ENCODE data around the gene PALMD. TPM values are rescaled to one million over a fixed set of nuclear protein-coding genes. Genes with fewer than 3 reads are reported as not detected.
A peak's percentile ranks its signal among the peaks of the same experiment; 100 is the strongest.

Gene PALMD
- total RNA-seq, 1 donor from 2014 or later: 30.4 TPM

DNA sequence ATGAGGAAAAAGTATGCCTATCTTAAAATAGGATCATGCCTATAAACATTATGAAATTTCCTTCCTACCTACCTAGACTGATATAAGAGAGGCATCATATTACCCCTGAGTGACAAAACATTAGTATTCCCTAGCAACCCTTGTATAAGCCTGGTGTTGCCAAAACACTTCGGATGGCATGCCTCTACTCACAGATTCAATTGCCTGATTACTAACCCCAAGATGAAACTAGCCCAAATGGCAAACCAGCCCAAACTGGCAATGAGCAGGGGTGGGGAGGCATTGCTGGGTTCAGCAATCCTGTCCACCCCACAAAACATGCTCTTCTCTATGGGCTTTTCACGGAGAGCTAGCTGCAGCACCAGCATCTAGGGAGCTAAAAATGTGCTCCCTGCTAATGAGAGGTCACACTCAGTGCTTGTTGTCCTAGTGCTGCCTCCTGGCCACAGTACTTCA, 13.9 kb downstream of the PALMD start:
- no peak for DNase-seq

DNA sequence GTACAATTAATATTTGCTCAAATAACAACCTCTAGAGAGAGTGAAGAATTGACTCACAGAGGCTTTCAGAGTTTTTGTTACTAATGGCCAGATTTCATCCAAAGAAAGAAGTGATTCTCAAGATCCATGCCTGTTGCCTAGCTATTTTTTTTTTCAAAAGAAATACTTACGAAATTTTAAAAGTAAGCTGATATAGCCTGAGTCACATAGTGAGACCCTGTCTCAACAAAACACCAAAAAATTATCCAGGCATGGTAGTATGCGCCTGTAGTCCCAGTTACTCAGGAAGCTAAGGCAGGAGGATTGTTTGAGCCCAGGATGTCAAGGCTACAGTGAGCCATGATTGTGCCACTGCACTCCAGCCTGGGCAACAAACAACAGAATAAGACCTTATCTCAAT, 14.6 kb downstream of the PALMD start:
- no peak for DNase-seq

GRCh38 chr1:99661780-99662179, 15.9 kb downstream of the PALMD start:
- DNase-seq: no peak

DNA sequence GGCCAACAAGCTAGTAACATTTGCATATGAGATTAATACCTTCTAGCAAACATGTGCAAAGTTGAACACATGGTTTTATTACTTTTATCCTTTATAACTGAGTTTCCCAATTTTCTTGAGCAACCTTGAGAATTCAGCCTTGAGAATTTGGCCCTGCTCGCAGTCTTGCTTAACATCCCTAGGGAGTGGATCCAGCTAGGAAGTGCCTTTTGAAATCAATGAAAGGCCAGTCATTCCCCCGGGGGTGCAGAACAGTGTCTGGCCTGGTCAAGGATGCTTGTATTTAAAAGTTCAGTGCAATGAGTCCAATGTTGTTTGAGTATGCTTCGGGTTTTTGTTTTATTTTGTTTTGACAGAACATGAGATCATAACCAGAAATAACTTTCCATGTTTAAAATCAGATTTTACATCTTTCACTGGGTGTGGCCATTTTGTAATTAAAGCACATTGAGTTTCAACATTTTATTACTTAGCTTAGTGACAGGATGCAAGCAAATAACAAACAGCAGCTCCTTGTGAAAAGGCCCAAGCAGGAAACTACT, 16.7 kb downstream of the PALMD start:
- DNase-seq: no peak

- no peak for DNase-seq
Measured at GRCh38 chr1:99663501-99663900, 17.6 kb downstream of the PALMD start.

DNA sequence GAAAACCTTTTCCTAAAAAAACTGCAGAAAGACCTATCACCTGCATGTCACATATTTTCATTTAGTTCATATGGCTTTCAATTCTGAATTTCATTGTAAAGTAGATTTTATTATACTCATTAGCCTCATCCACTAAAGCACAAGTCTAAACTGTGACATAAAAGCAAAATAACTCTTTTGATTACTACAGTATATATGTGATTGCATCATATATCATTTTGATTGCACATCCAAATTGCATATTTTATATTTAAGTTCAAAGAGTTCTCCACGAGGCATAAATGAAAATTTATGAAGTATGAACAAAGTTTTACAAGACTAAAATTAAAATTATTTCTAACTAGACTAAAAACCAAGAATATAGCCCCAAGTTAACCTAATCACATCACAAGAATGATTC, 19.3 kb downstream of the PALMD start:
- no peak for DNase-seq

- no peak for DNase-seq
Measured at GRCh38 chr1:99669376-99669775, 23.5 kb downstream of the PALMD start.

- DNase-seq: no peak
Measured at GRCh38 chr1:99669821-99670220, 23.9 kb downstream of the PALMD start.

- DNase-seq: no peak
Measured at GRCh38 chr1:99670583-99670982, 24.7 kb downstream of the PALMD start.

DNA sequence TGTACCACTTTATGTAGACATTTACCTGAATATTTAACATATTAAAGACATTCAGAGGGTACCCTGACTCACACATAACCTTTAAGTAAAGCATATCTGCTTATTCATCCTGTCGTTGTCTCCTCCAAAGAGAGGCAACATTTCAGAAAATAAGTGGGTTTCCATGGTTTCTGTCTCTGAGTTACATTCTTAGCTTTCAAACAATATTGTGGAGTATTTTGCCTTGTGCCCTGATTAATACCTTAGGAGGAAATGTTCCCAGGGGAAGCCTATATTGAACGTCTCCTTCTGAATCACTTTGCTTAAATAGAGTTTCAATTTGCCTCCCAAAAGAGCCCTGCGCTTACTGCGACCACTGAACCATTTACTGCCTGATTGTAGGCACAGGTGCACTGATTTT, 26.1 kb downstream of the PALMD start:
- no peak for DNase-seq

DNA sequence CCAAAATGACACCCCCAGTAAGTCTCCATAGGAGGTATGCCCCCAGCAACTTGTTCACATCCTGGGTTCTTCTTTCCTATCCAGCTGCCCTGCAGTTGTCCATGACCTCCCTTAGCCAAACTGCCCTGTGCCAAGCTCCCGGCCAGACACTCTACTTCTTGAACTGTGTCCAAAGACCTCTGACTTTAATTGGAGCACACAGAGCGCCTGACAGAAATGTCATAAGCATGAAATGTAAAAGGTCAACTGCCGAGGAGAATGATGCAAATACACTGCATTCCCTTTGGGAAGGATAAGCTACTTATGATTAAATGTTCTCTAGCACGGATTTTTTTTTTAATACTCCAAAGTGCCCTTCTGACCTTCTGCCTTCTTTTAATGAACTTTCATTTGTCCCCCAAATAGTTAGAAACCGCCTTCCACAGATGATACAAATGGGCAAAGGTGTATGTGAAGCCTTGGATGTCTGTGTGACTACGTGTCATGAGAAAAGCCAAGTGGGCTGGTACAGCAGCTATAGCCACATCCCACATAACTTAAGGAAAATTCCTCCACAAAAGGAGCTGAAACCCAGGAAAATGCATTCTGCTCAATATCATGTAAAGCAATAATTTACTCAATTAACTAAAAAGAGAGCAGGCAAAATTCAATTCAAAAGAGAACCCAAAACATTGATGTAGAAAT, 26.8 kb downstream of the PALMD start:
- no peak for DNase-seq

- no peak for DNase-seq
Measured at GRCh38 chr1:99673315-99673714, 27.4 kb downstream of the PALMD start.

GRCh38 chr1:99674115-99675064, 28.5 kb downstream of the PALMD start:
- DNase-seq: no peak

DNA sequence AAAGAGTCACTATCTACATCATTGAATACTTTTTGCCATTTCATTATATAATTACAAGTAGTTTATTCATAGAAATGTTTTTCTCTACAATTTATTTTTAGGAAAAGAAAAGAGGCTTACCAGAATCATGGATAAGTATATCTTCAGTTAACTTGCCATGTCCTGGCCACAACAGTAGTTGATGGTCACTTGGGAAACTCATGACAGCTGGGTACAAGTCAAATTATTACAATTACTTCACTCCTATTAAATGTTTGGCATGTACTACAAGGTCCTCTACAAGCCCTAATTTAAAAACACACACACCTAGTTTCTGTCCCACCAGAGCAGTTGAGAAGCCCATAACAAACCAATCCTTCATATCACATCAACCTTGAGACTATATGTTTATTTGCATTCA, 29.4 kb downstream of the PALMD start:
- DNase-seq: no peak

DNA sequence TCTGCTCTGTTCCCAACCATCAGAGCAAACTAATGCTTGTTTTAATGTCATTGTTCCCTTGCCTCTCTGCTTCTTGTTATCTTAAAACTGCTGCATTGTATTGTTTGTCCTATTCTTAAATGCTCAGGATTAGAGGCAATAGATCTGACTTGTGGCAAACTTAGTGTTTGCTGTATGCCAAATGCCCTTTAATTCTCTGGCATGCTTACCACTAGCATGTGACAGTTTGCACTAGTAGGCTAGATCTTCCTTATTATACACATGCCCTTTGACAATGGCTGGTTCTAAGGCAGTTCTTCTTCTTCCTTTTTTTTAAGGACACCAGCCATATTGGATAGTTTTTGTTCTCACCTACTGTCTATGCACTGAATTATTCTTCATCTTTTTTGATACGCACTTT, 30.1 kb downstream of the PALMD start:
- DNase-seq: no peak

GRCh38 chr1:99676876-99677275, 31.0 kb downstream of the PALMD start:
- no peak for DNase-seq

DNA sequence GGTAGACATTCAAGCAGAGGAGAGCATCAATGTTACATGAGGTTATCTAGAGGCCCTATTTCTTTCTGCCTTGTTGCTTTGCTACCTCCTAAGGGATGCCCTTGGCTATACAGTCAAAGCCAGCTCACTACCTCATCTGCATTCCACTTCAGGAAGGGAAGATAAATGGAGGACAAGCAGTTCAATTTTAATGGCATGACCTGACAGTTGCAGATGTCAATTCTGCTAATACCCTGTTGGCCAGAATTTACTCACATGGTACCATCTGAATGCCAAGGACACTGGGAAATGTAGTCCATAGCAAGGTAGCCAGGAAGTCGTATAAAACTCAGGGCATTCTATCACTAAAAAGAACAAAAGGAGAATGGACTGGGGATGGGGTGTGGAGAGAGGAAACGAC, 31.5 kb downstream of the PALMD start:
- DNase-seq: no peak

GRCh38 chr1:99680270-99680669, 34.4 kb downstream of the PALMD start:
- DNase-seq: no peak

DNA sequence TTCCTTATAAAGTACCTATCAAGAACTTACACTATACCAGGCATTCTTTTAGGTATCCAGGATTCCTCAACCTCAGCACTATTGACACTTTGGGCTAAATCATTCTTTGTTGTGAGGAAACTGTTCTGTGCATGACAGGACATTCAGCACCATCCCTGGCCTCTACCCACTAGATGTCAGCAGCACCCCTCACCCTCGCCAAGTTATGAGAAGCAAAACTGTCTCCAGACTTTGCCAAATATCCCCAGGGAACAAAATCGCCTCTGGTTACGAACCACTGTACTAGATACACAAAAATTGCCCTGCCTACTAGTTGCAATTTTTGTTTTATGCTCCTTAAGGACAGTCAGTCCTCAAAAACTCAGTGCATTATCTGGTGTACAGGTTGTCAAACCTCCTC, 35.7 kb downstream of the PALMD start:
- DNase-seq: no peak

GRCh38 chr1:99682291-99682751, 36.4 kb downstream of the PALMD start:
- no peak for DNase-seq

DNA sequence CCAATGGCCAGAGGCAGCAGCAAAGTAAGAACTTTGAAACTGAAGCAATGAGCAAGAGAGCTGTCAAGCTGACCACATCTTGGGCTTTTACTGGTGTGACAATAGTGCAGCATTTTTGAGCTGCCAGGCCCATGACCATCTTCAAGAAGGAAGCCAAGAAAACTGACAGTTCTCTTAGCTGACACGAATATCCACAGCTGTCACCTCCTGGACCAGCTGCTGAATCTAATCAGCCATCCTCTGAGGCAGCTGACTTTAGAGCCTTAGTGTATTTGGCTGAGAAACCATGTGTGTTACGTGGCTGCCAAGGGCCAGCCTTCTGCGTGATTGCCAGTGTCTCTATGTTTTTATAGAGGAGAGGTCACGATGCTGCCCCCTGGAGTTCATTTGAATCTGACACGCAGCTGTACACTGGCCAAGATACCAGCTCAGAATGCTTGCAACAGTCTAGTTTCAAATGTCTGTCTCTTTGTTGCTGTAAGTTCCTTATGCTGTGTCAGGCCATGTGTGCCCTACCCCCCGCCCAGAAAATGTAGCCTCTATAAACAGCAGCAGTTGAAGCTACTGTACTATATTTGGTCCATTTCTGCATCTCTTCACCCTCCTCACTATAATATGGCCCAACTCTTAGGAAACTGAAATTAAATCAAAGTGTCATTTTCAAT, 39.7 kb downstream of the PALMD start:
- peak; percentile 4 for DNase-seq

DNA sequence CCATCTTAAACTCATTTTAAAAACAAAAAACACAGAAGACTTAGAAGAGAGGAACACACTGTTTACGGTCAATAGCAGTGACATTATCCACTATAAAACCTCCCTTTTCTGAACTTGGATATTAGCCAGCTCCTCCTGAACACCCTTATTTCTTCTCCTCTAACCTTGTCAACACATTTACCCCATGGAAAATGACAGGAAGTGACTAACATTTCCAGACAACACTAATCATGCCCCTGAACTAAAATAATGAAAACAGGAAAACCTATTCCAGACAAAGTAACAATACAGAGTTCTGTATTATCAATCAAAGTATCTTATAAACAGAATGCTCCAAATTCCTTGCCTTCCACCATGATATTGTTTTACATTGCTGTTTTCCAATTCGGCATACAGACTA, 45.3 kb downstream of the PALMD start:
- DNase-seq: no peak

DNA sequence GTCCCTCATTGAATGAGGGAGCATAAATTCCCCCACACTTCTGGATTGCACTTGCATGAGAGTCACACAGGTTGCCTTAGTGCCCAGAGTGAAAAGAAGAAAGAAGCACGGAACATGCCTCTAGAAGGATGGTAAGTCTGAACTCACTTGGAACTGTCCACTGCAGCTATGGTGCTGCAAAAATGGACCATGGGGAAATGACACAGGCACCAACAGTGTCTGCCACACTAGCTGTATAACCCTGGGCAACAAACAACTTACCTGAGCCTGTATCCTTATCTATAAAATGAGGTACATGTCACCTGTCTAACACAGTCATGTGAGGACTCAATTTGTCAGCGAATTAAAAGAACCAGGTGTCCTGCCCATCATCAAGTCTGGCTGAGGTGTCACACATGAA, 50.7 kb downstream of the PALMD start:
- DNase-seq: no peak
